ENCODE results near the gene GUCA2B. TPM values are rescaled to one million over a fixed set of nuclear protein-coding genes. Genes with fewer than 3 reads are reported as not detected.
A peak's percentile ranks its signal among the peaks of the same experiment; 100 is the strongest.

Gene GUCA2B
- polyA plus RNA-seq, 3 donors = not detected

DNA sequence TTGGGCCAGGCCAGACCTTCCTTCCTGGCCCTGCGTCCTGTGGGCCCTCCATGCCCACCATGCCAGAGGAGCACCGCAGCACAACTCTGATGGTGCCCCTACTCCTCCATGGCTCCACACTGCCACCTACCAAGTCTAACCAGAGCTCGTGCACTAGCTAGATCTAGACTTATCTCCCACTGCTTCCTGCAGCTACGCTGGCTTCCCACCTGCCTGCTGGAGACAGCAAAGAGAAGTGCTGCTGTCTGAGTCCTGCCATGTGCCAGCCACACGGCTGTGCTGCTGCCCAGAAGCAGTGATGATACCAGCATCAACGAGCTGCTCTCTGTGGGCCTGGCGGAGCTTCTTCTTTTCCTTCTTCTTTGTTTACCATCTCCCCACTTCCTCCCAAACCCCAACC lies 4.5 kb downstream of the GUCA2B start:
- DNase-seq = no peak
- H3K4me1 ChIP-seq (ENCODE audit: control insufficient read depth in 1 of 2, insufficient read depth in 2 of 2, low read length in 2 of 2) = peaks cover 0 to 8% of the 10 kb centered on the region in 2 donors

DNA sequence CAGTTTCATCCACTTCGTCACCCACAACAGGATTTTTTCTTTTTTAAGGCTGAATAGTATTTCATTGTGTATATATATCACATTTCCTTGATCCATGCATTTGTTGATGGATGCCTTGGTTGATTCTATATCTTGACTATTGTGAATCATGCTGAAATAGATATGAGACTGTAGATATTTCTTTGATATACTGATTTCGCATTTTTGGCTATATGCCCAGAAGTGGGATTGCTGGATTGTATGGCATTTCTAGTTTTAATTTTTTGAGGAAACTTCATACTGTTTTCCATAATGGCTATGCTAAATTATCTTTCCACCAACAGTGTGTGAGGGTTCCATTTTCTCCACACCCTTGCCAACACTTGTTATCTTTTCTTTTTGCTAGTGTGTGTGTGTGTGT lies 5.0 kb downstream of the GUCA2B start:
- H3K27ac ChIP-seq (ENCODE audit: low read depth in 1 of 2, low read length in 2 of 2) = no peak overlapping the region
- H3K36me3 ChIP-seq (replicated peaks in 1 of 2; ENCODE audit: control insufficient read depth in 1 of 2, insufficient read depth in 2 of 2, low read length in 2 of 2) = no peaks in the 10 kb centered on the region
- H3K4me1 ChIP-seq (ENCODE audit: control insufficient read depth in 1 of 2, insufficient read depth in 2 of 2, low read length in 2 of 2) = peaks cover 0 to 8% of the 10 kb centered on the region in 2 donors
- no CpG with 5 or more reads among the region's 2 CpGs for WGBS (ENCODE audit: insufficient coverage)
- DNase-seq = no peak
- H3K9me3 ChIP-seq (replicated peaks in 1 of 2; ENCODE audit: control insufficient read depth in 1 of 2, insufficient read depth in 1 of 2, low read length in 2 of 2) = no peaks in the 10 kb centered on the region
- intact Hi-C loops (cut with micrococcal nuclease) = no loop called here
- no peaks in the 10 kb centered on the region for H3K79me2 ChIP-seq (ENCODE audit: insufficient read depth, low read length)
- H3K4me2 ChIP-seq (replicated peaks; ENCODE audit: extremely low read depth, low read length, poor library complexity, severe bottlenecking) = no peak overlapping the region
- Mint-ChIP-seq H3K36me3 (no peaks in the 10 kb centered on the region), H3K27ac (no peak overlapping the region), H3K4me1 (peaks cover 11% of the 10 kb centered on the region), H3K9me3 (peaks cover 0 to 13% (median 6%) of the 10 kb centered on the region in 7 donors), H3K4me3 (no peak overlapping the region), H3K27me3 (ENCODE audit: low read depth in 3 of 3) (peaks cover 5 to 7% (median 6%) of the 10 kb centered on the region in 3 donors)
- TF ChIP-seq, protein P1, sequence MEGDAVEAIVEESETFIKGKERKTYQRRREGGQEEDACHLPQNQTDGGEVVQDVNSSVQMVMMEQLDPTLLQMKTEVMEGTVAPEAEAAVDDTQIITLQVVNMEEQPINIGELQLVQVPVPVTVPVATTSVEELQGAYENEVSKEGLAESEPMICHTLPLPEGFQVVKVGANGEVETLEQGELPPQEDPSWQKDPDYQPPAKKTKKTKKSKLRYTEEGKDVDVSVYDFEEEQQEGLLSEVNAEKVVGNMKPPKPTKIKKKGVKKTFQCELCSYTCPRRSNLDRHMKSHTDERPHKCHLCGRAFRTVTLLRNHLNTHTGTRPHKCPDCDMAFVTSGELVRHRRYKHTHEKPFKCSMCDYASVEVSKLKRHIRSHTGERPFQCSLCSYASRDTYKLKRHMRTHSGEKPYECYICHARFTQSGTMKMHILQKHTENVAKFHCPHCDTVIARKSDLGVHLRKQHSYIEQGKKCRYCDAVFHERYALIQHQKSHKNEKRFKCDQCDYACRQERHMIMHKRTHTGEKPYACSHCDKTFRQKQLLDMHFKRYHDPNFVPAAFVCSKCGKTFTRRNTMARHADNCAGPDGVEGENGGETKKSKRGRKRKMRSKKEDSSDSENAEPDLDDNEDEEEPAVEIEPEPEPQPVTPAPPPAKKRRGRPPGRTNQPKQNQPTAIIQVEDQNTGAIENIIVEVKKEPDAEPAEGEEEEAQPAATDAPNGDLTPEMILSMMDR (IDR thresholded peaks at IDR 0.05) = no peak
- no peak overlapping the region for H3K9ac ChIP-seq (ENCODE audit: insufficient read depth, low read length, poor library complexity, severe bottlenecking)
- no peak overlapping the region for H3K4me3 ChIP-seq (replicated peaks in 1 of 3; ENCODE audit: low read depth in 2 of 3, low read length in 3 of 3)
- H4K20me1 ChIP-seq (ENCODE audit: insufficient read depth, low read length) = no peaks in the 10 kb centered on the region
- H3K27me3 ChIP-seq (ENCODE audit: control insufficient read depth in 2 of 2, insufficient read depth in 2 of 2, low read length in 2 of 2) = no peaks in the 10 kb centered on the region
- no peak overlapping the region for H2AFZ ChIP-seq (ENCODE audit: insufficient read depth, low read depth, low read length, poor library complexity, severe bottlenecking)

More for the DNA sequence above, 4.5 kb downstream of the GUCA2B start:
- peaks cover 11% of the 10 kb centered on the region for H3K4me1 Mint-ChIP-seq
- TF ChIP-seq, protein P1 (IDR thresholded peaks at IDR 0.05) = no peak
- no peak overlapping the region for H3K27ac ChIP-seq (ENCODE audit: low read depth in 1 of 2, low read length in 2 of 2)
- H3K36me3 ChIP-seq (replicated peaks in 1 of 2; ENCODE audit: control insufficient read depth in 1 of 2, insufficient read depth in 2 of 2, low read length in 2 of 2) = no peaks in the 10 kb centered on the region
- H3K36me3 Mint-ChIP-seq = no peaks in the 10 kb centered on the region
- H3K27ac Mint-ChIP-seq = peak overlapping the region in 1 of 7 donors; percentile 56
- peak overlapping the region; percentile 27 for H2AFZ ChIP-seq (ENCODE audit: insufficient read depth, low read depth, low read length, poor library complexity, severe bottlenecking)
- H3K4me2 ChIP-seq (replicated peaks; ENCODE audit: extremely low read depth, low read length, poor library complexity, severe bottlenecking) = no peak overlapping the region
- H3K9me3 ChIP-seq (replicated peaks in 1 of 2; ENCODE audit: control insufficient read depth in 1 of 2, insufficient read depth in 1 of 2, low read length in 2 of 2) = no peaks in the 10 kb centered on the region
- peaks cover 5 to 6% (median 5%) of the 10 kb centered on the region in 3 donors for H3K27me3 Mint-ChIP-seq (ENCODE audit: low read depth in 3 of 3)
- H3K9ac ChIP-seq (ENCODE audit: insufficient read depth, low read length, poor library complexity, severe bottlenecking) = no peak overlapping the region
- no peak overlapping the region for H3K4me3 ChIP-seq (replicated peaks in 1 of 3; ENCODE audit: low read depth in 2 of 3, low read length in 3 of 3)
- intact Hi-C loops (cut with micrococcal nuclease) = no loop called here
- peaks cover 0 to 13% (median 6%) of the 10 kb centered on the region in 7 donors for H3K9me3 Mint-ChIP-seq
- H3K79me2 ChIP-seq (ENCODE audit: insufficient read depth, low read length) = no peaks in the 10 kb centered on the region
- 22% methylated on average over 5 of the region's 7 CpGs for WGBS (ENCODE audit: insufficient coverage)
- no peaks in the 10 kb centered on the region for H3K27me3 ChIP-seq (ENCODE audit: control insufficient read depth in 2 of 2, insufficient read depth in 2 of 2, low read length in 2 of 2)
- no peaks in the 10 kb centered on the region for H4K20me1 ChIP-seq (ENCODE audit: insufficient read depth, low read length)
- H3K4me3 Mint-ChIP-seq = no peak overlapping the region
